Testis (tissue), 3 donors: ENCODE data around the gene ANGPTL4. TPM values are rescaled to one million over a fixed set of nuclear protein-coding genes. Genes with fewer than 3 reads are reported as not detected.

Experiments
- DNase-seq: peaks from one replicate; pipeline ENCODE4 v3.0.0-alpha.2; 2019
- H3K27ac ChIP-seq, 2 donors: fragments of 200-600 bp; sonication (generic); one replicate each; pipeline ENCODE4 v1.5.1; 2019
- H3K27me3 ChIP-seq: fragments of 200-600 bp; sonication (generic); one replicate; pipeline ENCODE4 v1.5.1; 2019
- H3K36me3 ChIP-seq: fragments of 200-600 bp; sonication (generic); one replicate; pipeline ENCODE4 v1.5.1; 2017; ENCODE audit warnings: low read depth; ENCODE audit errors: missing control alignments
- H3K4me1 ChIP-seq: fragments of 200-600 bp; sonication (generic); one replicate; pipeline ENCODE4 v1.5.1; 2019
- H3K4me3 ChIP-seq, 2 donors: fragments of 200-600 bp; sonication (generic); one replicate each; pipeline ENCODE4 v1.5.1; 2017 to 2019
- H3K9me3 ChIP-seq: fragments of 200-600 bp; sonication (generic); one replicate; pipeline ENCODE4 v1.5.1; 2017
- CTCF ChIP-seq, 3 experiments: fragments of 450-650 bp in 2 of 3; fragments of 200-600 bp in 1 of 3; sonication (generic) in 1 of 3; IDR thresholded peaks; one replicate each; pipeline ENCODE4 v1.5.1; 2016 to 2019; ENCODE audit warnings: antibody characterized with exemption in 3 of 3, mild to moderate bottlenecking in 2 of 3, moderate library complexity in 1 of 3
- POLR2A ChIP-seq: fragments of 450-650 bp; IDR thresholded peaks from one replicate; pipeline ENCODE4 v1.6.1; 2017; ENCODE audit warnings: antibody characterized with exemption, mild to moderate bottlenecking, moderate library complexity
- WGBS, 2 donors: methylation state at CpG; one replicate each; pipeline ENCODE4 v1.1.5; 2018; 5-methylcytosine and 5-hydroxymethylcytosine counted together
- intact Hi-C: fragments of 100-400 bp; cut with DNase I; formaldehyde crosslinking; loops from one replicate; pipeline ENCODE4 v1.15.1; 2023; ENCODE audit warnings: low total_unique reads
- polyA plus RNA-seq: library from polyadenylated mRNA; stranded (reverse); fragments of 350-450 nt; fragmentation: Illumina TruSeq; extraction: RNeasy Lipid Tissue Mini Kit (QIAGEN cat#74804); gene quantifications from one replicate; pipeline ENCODE4 v1.2.3, GENCODE V29; 2014; ENCODE audit warnings: low read depth, low replicate concordance; ENCODE audit not compliant: insufficient read depth
- total RNA-seq, 2 donors: library from RNA; depleted of rRNA; stranded (reverse); fragments of >200 nt; gene quantifications; one replicate each; pipeline ENCODE4 v1.2.3, GENCODE V29; 2016

The ANGPTL4 gene
- total and polyA plus RNA-seq, 3 donors from 2014 or later: 10.0 to 18.5 (median 10.2) TPM

- Histone ChIP-seq H3K27me3 (no peaks in the 10 kb centered on the region), H3K27ac (no peak overlapping the region), H3K36me3 (no peaks in the 10 kb centered on the region), H3K4me3 (no peak overlapping the region), H3K9me3 (no peaks in the 10 kb centered on the region), H3K4me1 (peaks cover 18% of the 10 kb centered on the region)
- intact Hi-C loops: no loop called here
- 88 to 100% methylated on average over 1 of the region's 1 CpG for WGBS, 2 donors
- no peak for DNase-seq
- TF ChIP-seq POLR2A (no peak), CTCF (IDR thresholded peaks at IDR 0.05) (no peak)
Measured at GRCh38 chr19:8323781-8324185, 40.2 kb upstream of the ANGPTL4 start.

GRCh38 chr19:8324186-8325050, 39.5 kb upstream of the ANGPTL4 start:
- peaks cover 18% of the 10 kb centered on the region for H3K4me1 ChIP-seq
- no peaks in the 10 kb centered on the region for H3K27me3 ChIP-seq
- H3K36me3 ChIP-seq: no peaks in the 10 kb centered on the region
- H3K9me3 ChIP-seq: no peaks in the 10 kb centered on the region
- no peak overlapping the region for H3K27ac ChIP-seq
- no peak overlapping the region for H3K4me3 ChIP-seq
- intact Hi-C loops: no loop called here
- TF ChIP-seq POLR2A: no peak
- no peak for TF ChIP-seq CTCF (IDR thresholded peaks at IDR 0.05)
- DNase-seq: no peak
- WGBS, 2 donors: 80 to 83% methylated on average over 6 to 17 of the region's 17 CpGs

- no peak for DNase-seq
- WGBS, 2 donors: 94 to 97% methylated on average over 3 of the region's 3 CpGs
- Histone ChIP-seq H3K4me3 (no peak overlapping the region), H3K36me3 (no peaks in the 10 kb centered on the region), H3K4me1 (peaks cover 12% of the 10 kb centered on the region), H3K27me3 (no peaks in the 10 kb centered on the region), H3K9me3 (no peaks in the 10 kb centered on the region), H3K27ac (no peak overlapping the region)
- intact Hi-C loops: no loop called here
- TF ChIP-seq CTCF (IDR thresholded peaks at IDR 0.05) (no peak), POLR2A (no peak)
Measured at GRCh38 chr19:8325454-8325853, 38.5 kb upstream of the ANGPTL4 start.

GRCh38 chr19:8329996-8330395, 34.0 kb upstream of the ANGPTL4 start:
- H3K27ac ChIP-seq: no peak overlapping the region
- DNase-seq: no peak
- H3K27me3 ChIP-seq: no peaks in the 10 kb centered on the region
- no peaks in the 10 kb centered on the region for H3K36me3 ChIP-seq
- TF ChIP-seq POLR2A (no peak), CTCF (IDR thresholded peaks at IDR 0.05) (no peak)
- 82 to 94% methylated on average over 3 of the region's 3 CpGs for WGBS, 2 donors
- no peaks in the 10 kb centered on the region for H3K9me3 ChIP-seq
- no peak overlapping the region for H3K4me3 ChIP-seq
- peaks cover 10% of the 10 kb centered on the region for H3K4me1 ChIP-seq
- intact Hi-C loops: no loop called here
